Tibial nerve (tissue), 4 donors: ENCODE measurements around the gene PTPRM.

Experiments
- EP300 ChIP-seq, 2 donors: sonication (generic); formaldehyde crosslinking; IDR thresholded peaks; one replicate each; pipeline ENCODE4 v1.6.1; 2017; ENCODE audit warnings: antibody characterized with exemption in 2 of 2, mild to moderate bottlenecking in 1 of 2
- TF ChIP-seq, protein P1 (sequence below), 5 experiments: fragments of 200-600 bp in 3 of 5; fragments of 450-650 bp in 2 of 5; sonication (generic) in 3 of 5; IDR thresholded peaks; one replicate each; pipeline ENCODE4 v1.5.1; 2016 to 2019; ENCODE audit warnings: antibody characterized with exemption in 5 of 5, mild to moderate bottlenecking in 3 of 5, moderate library complexity in 2 of 5

GRCh38 chr18:7850446-7850845, 283.3 kb downstream of the PTPRM start:
- TF ChIP-seq EP300 (IDR thresholded peaks at IDR 0.05) = no peak
- TF ChIP-seq, protein P1, sequence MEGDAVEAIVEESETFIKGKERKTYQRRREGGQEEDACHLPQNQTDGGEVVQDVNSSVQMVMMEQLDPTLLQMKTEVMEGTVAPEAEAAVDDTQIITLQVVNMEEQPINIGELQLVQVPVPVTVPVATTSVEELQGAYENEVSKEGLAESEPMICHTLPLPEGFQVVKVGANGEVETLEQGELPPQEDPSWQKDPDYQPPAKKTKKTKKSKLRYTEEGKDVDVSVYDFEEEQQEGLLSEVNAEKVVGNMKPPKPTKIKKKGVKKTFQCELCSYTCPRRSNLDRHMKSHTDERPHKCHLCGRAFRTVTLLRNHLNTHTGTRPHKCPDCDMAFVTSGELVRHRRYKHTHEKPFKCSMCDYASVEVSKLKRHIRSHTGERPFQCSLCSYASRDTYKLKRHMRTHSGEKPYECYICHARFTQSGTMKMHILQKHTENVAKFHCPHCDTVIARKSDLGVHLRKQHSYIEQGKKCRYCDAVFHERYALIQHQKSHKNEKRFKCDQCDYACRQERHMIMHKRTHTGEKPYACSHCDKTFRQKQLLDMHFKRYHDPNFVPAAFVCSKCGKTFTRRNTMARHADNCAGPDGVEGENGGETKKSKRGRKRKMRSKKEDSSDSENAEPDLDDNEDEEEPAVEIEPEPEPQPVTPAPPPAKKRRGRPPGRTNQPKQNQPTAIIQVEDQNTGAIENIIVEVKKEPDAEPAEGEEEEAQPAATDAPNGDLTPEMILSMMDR (IDR thresholded peaks at IDR 0.05) = no peak
